Globus pallidus (tissue), 1 donor: ENCODE data around the gene P4HTM.
"Not testable (repeated sequence)": the region's sequence is repeated elsewhere in the genome, so short reads cannot be mapped to it uniquely, and the experiment has no call there.

ENCODE experiments used
- DNase-seq: peaks from one replicate; pipeline ENCODE4 v3.0.0-alpha.2; 2015; ENCODE audit warnings: low spot score

P4HTM gene

GRCh38 chr3:49007771-49008528 is 17.9 kb downstream of the P4HTM start:
- DNase-seq, result peak; percentile 77

DNA sequence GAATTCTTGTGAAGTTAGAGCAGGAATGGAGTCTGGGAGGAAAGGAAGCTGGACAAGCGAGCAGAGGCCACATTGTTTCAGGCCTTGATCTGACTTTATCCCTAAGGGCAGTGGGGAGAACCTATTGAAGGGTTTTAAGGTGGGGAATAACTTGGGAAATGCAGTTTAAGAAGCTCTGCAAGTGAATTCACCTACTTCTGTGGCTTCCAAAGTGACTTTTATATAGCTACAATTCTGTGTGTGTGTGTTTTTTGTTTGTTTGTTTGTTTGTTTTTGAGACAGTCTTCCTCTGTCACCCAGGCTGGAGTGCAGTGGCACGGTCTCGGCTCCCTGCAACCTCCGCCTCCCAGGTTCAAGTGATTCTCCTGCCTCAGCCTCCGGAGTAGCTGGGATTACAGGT is 18.6 kb downstream of the P4HTM start:
- DNase-seq, result not testable (repeated sequence)

DNA sequence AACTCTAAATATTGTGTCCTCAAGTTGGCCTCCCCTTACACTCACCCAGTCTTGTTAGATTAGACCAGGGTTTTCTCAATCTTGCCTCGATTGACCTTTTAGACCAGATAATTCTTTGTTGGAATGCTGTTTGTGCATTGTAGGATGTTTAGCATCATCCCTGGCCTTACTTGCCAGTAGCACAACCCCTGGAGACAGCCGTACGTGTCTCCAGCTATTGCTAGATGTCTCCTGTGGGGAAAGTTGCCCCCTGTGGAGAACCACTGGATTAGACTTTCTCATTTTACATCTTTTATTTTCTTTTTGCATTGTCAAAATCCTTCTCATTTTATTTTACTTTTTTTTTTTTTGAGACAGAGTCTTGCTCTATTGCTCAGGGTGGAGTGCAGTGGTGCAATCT is 19.4 kb downstream of the P4HTM start:
- no peak for DNase-seq

DNA sequence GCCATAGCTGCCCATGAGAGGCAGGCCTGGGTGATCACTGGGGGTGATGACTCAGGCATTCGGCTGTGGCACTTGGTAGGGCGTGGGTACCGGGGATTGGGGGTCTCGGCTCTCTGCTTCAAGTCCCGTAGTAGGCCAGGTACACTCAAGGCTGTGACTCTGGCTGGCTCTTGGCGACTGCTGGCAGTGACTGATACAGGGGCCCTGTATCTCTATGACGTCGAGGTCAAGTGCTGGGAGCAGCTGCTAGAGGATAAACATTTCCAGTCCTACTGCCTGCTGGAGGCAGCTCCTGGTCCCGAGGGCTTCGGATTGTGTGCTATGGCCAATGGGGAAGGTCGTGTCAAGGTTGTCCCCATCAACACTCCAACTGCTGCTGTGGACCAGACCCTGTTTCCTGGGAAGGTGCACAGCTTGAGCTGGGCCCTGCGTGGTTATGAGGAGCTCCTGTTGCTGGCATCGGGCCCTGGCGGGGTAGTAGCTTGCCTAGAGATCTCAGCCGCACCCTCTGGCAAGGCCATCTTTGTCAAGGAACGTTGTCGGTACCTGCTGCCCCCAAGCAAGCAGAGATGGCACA is 22.5 kb downstream of the P4HTM start:
- DNase-seq, result no peak

DNA sequence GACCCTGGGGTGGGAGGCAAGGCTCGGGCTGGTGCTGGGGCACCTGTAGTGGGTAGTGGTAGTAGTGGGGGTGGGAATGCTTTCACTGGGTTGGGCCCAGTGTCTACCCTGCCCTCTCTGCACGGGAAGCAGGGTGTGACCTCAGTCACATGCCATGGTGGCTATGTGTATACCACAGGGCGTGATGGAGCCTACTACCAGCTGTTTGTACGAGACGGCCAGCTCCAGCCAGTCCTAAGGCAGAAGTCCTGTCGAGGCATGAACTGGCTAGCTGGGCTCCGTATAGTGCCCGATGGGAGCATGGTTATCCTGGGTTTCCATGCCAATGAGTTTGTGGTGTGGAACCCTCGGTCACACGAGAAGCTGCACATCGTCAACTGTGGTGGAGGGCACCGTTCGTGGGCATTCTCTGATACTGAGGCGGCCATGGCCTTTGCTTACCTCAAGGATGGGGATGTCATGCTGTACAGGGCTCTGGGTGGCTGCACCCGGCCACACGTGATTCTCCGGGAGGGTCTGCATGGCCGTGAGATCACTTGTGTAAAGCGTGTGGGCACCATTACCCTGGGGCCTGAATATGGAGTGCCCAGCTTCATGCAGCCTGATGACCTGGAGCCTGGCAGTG is 23.2 kb downstream of the P4HTM start:
- no peak for DNase-seq

GRCh38 chr3:49013738-49014660 is 24.0 kb downstream of the P4HTM start:
- DNase-seq, result no peak

DNA sequence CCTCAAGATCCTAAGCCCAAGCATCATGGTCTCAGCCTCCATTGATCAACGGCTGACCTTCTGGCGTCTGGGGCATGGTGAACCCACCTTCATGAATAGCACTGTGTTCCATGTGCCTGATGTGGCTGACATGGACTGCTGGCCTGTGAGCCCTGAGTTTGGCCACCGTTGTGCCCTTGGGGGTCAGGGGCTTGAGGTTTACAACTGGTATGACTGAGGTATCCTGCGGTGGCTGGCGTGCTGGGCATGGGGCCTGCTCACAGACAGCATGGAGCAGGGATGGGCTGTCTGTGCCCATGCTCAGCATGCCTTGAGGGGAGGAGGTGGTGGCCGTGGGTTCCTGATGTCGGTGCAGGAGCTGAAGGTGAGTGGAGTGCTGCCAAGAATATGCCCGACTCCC is 25.0 kb downstream of the P4HTM start:
- no peak for DNase-seq

DNA sequence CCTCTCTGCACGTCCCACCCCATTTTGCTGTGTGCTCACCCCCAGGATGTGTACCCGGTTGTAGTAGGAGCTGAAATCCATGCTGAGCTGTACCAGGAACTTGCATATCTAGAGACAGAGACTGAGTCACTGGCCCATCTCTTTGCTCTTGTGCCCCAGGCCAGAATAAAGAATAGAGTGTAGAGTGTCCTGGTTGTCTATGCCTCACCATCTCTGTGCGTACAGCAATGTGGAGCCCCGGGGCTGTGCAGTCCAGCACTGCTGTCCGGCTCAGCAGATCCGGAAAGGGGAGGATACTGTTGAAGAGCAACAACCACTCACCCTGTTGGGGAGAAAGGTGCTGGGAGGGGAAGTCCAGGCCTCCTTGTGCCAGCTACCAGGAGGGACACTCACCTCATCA is 25.7 kb downstream of the P4HTM start:
- DNase-seq, result no peak

- no peak for DNase-seq
Measured at GRCh38 chr3:49016414-49017228, 26.6 kb downstream of the P4HTM start.

DNA sequence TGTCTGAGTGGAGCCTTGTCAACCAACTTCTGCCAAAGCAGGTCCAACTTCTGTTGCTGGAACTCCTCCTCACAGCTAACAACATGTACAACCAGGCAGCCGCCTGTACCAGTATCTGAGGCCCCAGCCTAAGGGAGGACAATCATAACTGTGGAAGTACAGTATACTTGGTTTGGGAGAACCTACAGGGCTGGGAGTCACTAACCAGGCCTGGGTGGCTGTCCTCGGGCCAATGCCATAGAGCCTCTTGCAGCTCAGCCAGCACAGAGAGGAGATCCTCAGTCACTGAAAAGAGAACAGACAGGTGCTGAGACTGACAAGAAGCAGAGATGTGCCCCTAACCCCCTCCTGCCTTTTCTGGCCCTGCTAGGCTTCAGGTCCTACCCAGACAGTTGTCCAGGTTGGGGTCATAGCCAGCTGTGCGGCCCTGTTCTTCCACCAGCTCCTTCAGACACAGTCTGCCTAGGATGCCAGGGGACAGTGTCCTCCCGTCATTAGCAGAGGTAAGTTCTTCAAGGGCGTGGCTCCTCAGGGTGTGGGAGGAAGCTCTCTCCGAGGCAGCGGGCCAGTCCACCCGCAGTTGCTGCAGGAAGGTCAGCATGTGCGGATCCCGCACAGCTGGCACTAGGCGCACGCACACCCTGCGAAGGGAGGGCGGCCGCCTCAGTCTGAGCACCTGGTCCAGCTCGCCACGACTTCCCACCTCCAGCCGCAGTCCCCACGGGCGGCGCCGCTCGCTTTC is 27.4 kb downstream of the P4HTM start:
- DNase-seq, result no peak

DNA sequence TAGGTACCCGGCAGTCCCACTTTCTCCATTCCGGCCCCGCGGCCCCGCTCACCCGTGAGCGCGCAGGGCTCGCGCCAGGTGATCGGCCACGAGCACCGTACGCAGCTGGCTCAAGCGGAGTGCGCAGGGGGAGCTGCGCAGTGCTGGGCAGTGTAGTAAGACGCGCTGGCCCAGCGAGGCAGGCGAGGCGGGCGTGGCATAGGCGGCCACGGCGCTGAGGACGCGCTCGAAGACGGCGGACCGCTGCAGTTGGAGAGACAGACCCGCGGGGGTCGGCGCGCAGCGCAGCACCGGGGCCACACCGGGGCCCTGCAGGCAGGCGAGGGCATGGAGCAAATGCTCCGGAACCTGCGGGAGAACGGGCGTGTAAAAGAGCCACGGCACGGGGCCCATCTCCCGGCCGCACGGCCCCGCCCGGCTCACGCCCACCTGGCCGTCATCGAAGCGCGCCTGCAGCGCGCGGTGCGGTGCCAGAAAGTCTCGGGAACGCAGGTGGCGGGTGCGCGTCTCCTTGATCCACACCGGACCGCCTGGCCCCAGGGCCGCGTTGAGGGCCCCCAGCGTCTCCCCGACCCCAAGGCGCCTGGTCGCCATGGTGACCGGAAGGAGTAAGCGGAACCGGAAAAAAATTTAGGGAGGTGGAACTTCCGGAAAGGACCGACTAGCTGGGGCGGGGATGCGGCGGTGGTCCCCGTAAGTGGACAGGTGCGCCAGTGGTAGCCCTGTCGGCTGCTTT is 28.1 kb downstream of the P4HTM start, which contains the start of gene DALRD3:
DALRD3 (minus strand) TSS at position 610 of the 736 bp plus-strand sequence; CDS start at position 594, 16 bp downstream.
- DNase-seq, result peak; percentile 65

GRCh38 chr3:49018707-49019006 is 28.6 kb downstream of the P4HTM start:
- no peak for DNase-seq

DNA sequence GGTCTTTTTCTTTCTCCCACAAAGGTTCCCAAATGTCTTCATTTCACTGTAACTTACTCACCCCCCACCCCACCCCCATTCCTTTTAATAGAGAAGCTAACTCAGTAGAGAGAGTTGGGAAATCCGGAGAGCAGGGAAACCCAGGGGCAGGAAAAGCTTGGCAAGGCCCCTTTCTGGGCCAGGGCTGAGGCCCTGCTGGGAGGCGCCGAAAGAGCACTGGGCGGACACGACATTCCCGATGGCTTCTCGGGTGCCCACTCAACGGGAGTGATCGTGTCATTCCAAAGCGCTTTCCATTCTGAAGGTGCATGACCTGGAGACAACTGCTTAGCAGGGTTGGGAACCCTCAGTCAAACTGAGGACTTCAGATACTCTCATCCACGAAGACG is 29.9 kb downstream of the P4HTM start:
- no peak for DNase-seq

DNA sequence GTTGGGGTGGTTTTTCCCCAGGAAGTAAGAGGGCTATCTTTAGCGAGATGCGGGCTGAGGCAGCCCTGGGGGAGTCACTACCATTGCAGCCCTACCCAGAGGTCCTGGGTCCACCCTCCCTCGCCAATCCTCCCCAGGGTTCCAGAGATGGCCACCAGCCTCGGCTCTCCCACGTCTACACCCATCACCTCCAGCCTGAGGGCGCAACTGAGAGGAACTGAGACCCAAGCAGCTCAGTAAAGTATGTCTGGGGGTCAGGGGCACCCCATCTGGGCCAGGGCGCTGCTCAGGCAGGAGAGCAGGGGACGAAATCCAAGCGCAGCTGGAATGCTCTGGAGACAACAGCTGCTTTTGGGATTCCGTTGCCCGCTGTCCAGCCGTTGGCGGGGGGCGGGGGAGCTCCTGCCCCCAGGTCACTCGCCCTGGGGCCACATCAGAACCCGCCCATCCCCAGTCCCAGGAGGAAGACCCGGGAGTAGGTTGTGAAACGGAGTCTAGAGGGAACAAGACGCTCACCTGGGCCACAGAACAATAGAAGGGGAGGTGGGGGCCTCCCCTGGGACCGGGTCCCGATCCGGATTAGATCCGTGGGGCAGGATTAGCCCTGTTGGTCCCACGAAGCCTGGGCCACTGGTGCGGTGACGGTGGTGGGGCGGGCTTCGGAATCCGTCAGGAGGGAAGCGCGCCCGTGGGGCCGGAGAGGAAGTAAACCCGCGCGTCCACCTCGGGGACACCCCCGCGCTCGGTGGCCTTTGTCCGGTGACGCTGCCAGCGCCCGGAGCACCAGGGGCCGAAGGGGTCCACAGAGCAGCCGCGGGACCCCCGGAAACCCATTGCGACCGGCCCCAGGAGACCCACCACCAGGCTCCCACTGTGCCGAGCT is 30.5 kb downstream of the P4HTM start:
- no peak for DNase-seq

DNA sequence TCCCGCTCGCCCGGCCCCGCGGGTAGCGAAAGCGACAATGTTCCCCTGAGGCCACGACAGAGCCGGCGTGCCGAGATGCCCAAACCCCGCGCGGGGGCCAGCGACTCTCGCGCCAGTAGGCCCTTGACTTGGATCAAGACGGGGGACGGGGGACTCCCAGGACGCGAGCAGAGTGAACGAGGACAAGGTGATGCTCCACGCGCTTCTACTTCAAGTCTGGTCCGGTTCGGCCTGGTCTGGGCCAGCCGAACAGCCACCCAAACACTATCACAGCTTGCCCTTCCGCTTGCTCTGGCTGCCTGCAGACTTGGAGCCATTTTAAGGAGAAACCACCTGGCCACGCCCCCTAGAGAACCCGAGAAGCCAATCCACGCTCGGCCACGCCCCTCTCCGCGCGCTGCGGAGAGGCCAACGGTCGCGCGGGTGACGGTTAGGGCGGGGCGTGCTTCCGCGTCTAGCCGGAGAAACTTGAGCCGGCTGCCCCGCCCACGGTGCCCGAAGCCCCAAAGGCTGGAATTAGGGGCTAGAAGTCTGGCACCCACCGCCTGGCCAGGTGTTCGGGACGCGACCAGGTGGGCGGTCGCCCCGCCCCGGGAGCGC is 31.3 kb downstream of the P4HTM start:
- peak; percentile 97 for DNase-seq

DNA sequence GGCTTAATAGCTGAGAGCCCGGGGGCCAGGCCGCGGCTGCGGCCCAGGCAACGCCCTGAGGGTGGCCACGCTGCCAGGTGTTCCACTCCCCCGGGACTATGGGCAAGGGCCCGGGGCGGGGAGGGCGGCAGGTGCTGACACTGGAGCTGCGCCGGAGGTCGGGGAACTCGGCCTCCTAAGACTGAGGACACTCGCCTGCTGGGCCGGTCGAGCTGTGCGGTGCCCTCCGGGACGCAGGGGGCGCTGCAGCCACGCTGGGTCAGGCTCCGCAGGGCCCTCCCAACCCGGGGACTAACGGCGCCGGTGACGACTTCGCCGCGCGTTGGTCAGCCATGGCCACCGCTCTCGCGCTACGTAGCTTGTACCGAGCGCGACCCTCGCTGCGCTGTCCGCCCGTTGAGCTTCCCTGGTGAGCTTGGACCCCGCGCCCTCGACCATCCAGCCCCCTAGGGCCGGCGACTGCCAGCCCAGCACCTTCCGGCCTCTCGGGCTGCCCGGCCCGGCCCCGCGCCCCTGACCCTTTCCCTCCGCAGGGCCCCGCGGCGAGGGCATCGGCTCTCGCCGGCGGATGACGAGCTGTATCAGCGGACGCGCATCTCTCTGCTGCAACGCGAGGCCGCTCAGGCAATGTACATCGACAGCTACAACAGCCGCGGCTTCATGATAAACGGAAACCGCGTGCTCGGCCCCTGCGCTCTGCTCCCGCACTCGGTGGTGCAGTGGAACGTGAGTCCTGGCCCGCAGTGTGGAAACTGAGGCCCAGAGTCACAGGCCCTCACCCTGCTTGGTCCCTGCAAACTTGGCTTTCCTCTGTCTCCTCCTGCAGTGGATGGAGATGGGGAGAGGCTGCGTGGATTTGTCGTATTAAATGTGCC is 32.0 kb downstream of the P4HTM start, which contains the start of gene NDUFAF3:
NDUFAF3 (plus strand) TSS at position 309 of the 875 bp plus-strand sequence; CDS start at position 333, 24 bp downstream.
- DNase-seq, result peak; percentile 89

GRCh38 chr3:49022688-49023171 is 32.7 kb downstream of the P4HTM start:
- no peak for DNase-seq
